ENCODE data around the gene DYNC1I2.
"Not testable (repeated sequence)": the region's sequence is repeated elsewhere in the genome, so short reads cannot be mapped to it uniquely, and the experiment has no call there.

The DYNC1I2 gene

GRCh38 chr2:171735991-171736710 lies 48.9 kb downstream of the DYNC1I2 start:
- peaks cover 4% of the 10 kb centered on the region for H3K4me1 Mint-ChIP-seq
- no peak overlapping the region for H3K4me3 Mint-ChIP-seq
- H3K27me3 Mint-ChIP-seq, result no peaks in the 10 kb centered on the region

GRCh38 chr2:171741189-171741588 lies 53.9 kb downstream of the DYNC1I2 start:
- peaks cover 39% of the 10 kb centered on the region for H3K36me3 Mint-ChIP-seq (ENCODE audit: low read depth)
- DNase-seq, result no peak
- H3K4me1 Mint-ChIP-seq, result peaks cover 14% of the 10 kb centered on the region
- peak; percentile 20 for ATAC-seq
- H3K4me3 Mint-ChIP-seq, result no peak overlapping the region
- no peak overlapping the region for H3K27ac Mint-ChIP-seq
- H3K27me3 Mint-ChIP-seq, result no peaks in the 10 kb centered on the region
- H3K9me3 Mint-ChIP-seq, result no peaks in the 10 kb centered on the region

More at GRCh38 chr2:171735991-171736710, 48.9 kb downstream of the DYNC1I2 start:
- H3K27ac Mint-ChIP-seq, result no peak overlapping the region
- DNase-seq (no peak), ATAC-seq (no peak)
- H3K9me3 Mint-ChIP-seq, result no peaks in the 10 kb centered on the region
- H3K36me3 Mint-ChIP-seq (ENCODE audit: low read depth), result peaks cover 50% of the 10 kb centered on the region

- no peak for ATAC-seq
- Mint-ChIP-seq H3K4me3 (no peak overlapping the region), H3K27me3 (no peaks in the 10 kb centered on the region), H3K36me3 (ENCODE audit: low read depth) (peaks cover 30% of the 10 kb centered on the region), H3K27ac (no peak overlapping the region), H3K4me1 (peaks cover 14% of the 10 kb centered on the region), H3K9me3 (no peaks in the 10 kb centered on the region)
- DNase-seq, result no peak
Measured at GRCh38 chr2:171742760-171743159, 55.5 kb downstream of the DYNC1I2 start.

- peaks cover 14% of the 10 kb centered on the region for H3K4me1 Mint-ChIP-seq
- ATAC-seq, result no peak
Measured at GRCh38 chr2:171745141-171745540, 57.9 kb downstream of the DYNC1I2 start.

GRCh38 chr2:171745806-171746205 lies 58.5 kb downstream of the DYNC1I2 start:
- no peak overlapping the region for H3K4me3 Mint-ChIP-seq
- no peak for ATAC-seq
- no peaks in the 10 kb centered on the region for H3K27me3 Mint-ChIP-seq
- H3K36me3 Mint-ChIP-seq (ENCODE audit: low read depth), result peaks cover 29% of the 10 kb centered on the region
- H3K4me1 Mint-ChIP-seq, result peaks cover 13% of the 10 kb centered on the region
- no peak overlapping the region for H3K27ac Mint-ChIP-seq
- DNase-seq, result no peak
- H3K9me3 Mint-ChIP-seq, result no peaks in the 10 kb centered on the region

More at GRCh38 chr2:171745141-171745540, 57.9 kb downstream of the DYNC1I2 start:
- no peaks in the 10 kb centered on the region for H3K9me3 Mint-ChIP-seq
- H3K27me3 Mint-ChIP-seq, result no peaks in the 10 kb centered on the region
- H3K36me3 Mint-ChIP-seq (ENCODE audit: low read depth), result peaks cover 34% of the 10 kb centered on the region
- H3K27ac Mint-ChIP-seq, result no peak overlapping the region
- DNase-seq, result no peak
- H3K4me3 Mint-ChIP-seq, result no peak overlapping the region

- Mint-ChIP-seq H3K27me3 (no peaks in the 10 kb centered on the region), H3K9me3 (no peaks in the 10 kb centered on the region), H3K4me1 (peaks cover 5% of the 10 kb centered on the region), H3K4me3 (no peak overlapping the region), H3K27ac (no peak overlapping the region), H3K36me3 (ENCODE audit: low read depth) (peaks cover 21% of the 10 kb centered on the region)
- ATAC-seq (no peak), DNase-seq (no peak)
Measured at GRCh38 chr2:171747371-171747770, 60.1 kb downstream of the DYNC1I2 start.

- no peaks in the 10 kb centered on the region for H3K4me1 Mint-ChIP-seq
Measured at GRCh38 chr2:171754254-171754939, 67.1 kb downstream of the DYNC1I2 start.

GRCh38 chr2:171758762-171759161 lies 71.5 kb downstream of the DYNC1I2 start:
- peaks cover 66% of the 10 kb centered on the region for H3K36me3 Mint-ChIP-seq (ENCODE audit: low read depth)
- H3K27ac Mint-ChIP-seq, H3K4me1 Mint-ChIP-seq, DNase-seq, ATAC-seq, H3K4me3 Mint-ChIP-seq, H3K27me3 Mint-ChIP-seq: not testable (repeated sequence)
- peaks cover 30% of the 10 kb centered on the region for H3K9me3 Mint-ChIP-seq

More at GRCh38 chr2:171754254-171754939, 67.1 kb downstream of the DYNC1I2 start:
- Mint-ChIP-seq H3K36me3 (ENCODE audit: low read depth) (peaks cover 43% of the 10 kb centered on the region), H3K4me3 (no peak overlapping the region), H3K27me3 (no peaks in the 10 kb centered on the region), H3K9me3 (peaks cover 21% of the 10 kb centered on the region), H3K27ac (no peak overlapping the region)
- DNase-seq, result no peak
- no peak for ATAC-seq

- not testable (repeated sequence) for ATAC-seq, H3K27me3 Mint-ChIP-seq, DNase-seq, H3K4me1 Mint-ChIP-seq, H3K27ac Mint-ChIP-seq, H3K4me3 Mint-ChIP-seq
- Mint-ChIP-seq H3K36me3 (ENCODE audit: low read depth) (peaks cover 56% of the 10 kb centered on the region), H3K9me3 (peaks cover 24% of the 10 kb centered on the region)
Measured at GRCh38 chr2:171761176-171761575, 73.9 kb downstream of the DYNC1I2 start.

- H3K36me3 Mint-ChIP-seq (ENCODE audit: low read depth), result peaks cover 42% of the 10 kb centered on the region
- H3K9me3 Mint-ChIP-seq, result peaks cover 13% of the 10 kb centered on the region
- H3K4me3 Mint-ChIP-seq, result no peak overlapping the region
- no peak overlapping the region for H3K27ac Mint-ChIP-seq
- ATAC-seq (no peak), DNase-seq (no peak)
- no peaks in the 10 kb centered on the region for H3K27me3 Mint-ChIP-seq
- no peaks in the 10 kb centered on the region for H3K4me1 Mint-ChIP-seq
Measured at GRCh38 chr2:171762879-171763573, 75.8 kb downstream of the DYNC1I2 start.

- ATAC-seq, result no peak
- H3K27ac Mint-ChIP-seq, result no peak overlapping the region
- H3K4me3 Mint-ChIP-seq, result no peak overlapping the region
- peaks cover 36% of the 10 kb centered on the region for H3K36me3 Mint-ChIP-seq (ENCODE audit: low read depth)
- H3K27me3 Mint-ChIP-seq, result no peaks in the 10 kb centered on the region
- DNase-seq, result no peak
- H3K4me1 Mint-ChIP-seq, result no peaks in the 10 kb centered on the region
- peaks cover 9% of the 10 kb centered on the region for H3K9me3 Mint-ChIP-seq
Measured at GRCh38 chr2:171763602-171764001, 76.3 kb downstream of the DYNC1I2 start.

- Mint-ChIP-seq H3K27ac (no peak overlapping the region), H3K4me1 (no peaks in the 10 kb centered on the region), H3K4me3 (no peak overlapping the region), H3K27me3 (no peaks in the 10 kb centered on the region), H3K9me3 (peaks cover 14% of the 10 kb centered on the region), H3K36me3 (ENCODE audit: low read depth) (peaks cover 14% of the 10 kb centered on the region)
- no peak for DNase-seq
- no peak for ATAC-seq
Measured at GRCh38 chr2:171771463-171771862, 84.2 kb downstream of the DYNC1I2 start.

GRCh38 chr2:171772373-171772772 lies 85.1 kb downstream of the DYNC1I2 start:
- no peak for DNase-seq
- no peak for ATAC-seq
- H3K27me3 Mint-ChIP-seq, result no peaks in the 10 kb centered on the region
- H3K4me1 Mint-ChIP-seq, result no peaks in the 10 kb centered on the region
- H3K4me3 Mint-ChIP-seq, result no peak overlapping the region
- peaks cover 14% of the 10 kb centered on the region for H3K36me3 Mint-ChIP-seq (ENCODE audit: low read depth)
- H3K27ac Mint-ChIP-seq, result no peak overlapping the region
- peaks cover 14% of the 10 kb centered on the region for H3K9me3 Mint-ChIP-seq

- peaks cover 21% of the 10 kb centered on the region for H3K9me3 Mint-ChIP-seq
- H3K36me3 Mint-ChIP-seq (ENCODE audit: low read depth), result peaks cover 16% of the 10 kb centered on the region
- not testable (repeated sequence) for DNase-seq, ATAC-seq, H3K27me3 Mint-ChIP-seq, H3K4me3 Mint-ChIP-seq, H3K27ac Mint-ChIP-seq, H3K4me1 Mint-ChIP-seq
Measured at GRCh38 chr2:171774581-171774980, 87.3 kb downstream of the DYNC1I2 start.

GRCh38 chr2:171778515-171778914 lies 91.2 kb downstream of the DYNC1I2 start:
- Mint-ChIP-seq H3K9me3 (peaks cover 7% of the 10 kb centered on the region), H3K4me3 (no peak overlapping the region), H3K27me3 (no peaks in the 10 kb centered on the region), H3K27ac (no peak overlapping the region), H3K4me1 (no peaks in the 10 kb centered on the region), H3K36me3 (ENCODE audit: low read depth) (peaks cover 28% of the 10 kb centered on the region)
- DNase-seq, result no peak
- ATAC-seq, result no peak
